BJ (cell line): ENCODE results near the gene FPGS. TPM values are rescaled to one million over a fixed set of nuclear protein-coding genes. Genes with fewer than 3 reads are reported as not detected.

Source experiments
- CTCF ChIA-PET: fragments of 350-600 bp; formaldehyde crosslinking; extraction: SDS; loops from one replicate; lab custom pipeline; 2021; ENCODE audit warnings: antibody characterized with exemption, inconsistent platforms; lab: Yijun Ruan, JAX
- POLR2A ChIA-PET: fragments of 300-600 bp; sonication (Branson Sonifier 250); formaldehyde crosslinking; extraction: SDS; loops from one replicate; lab custom pipeline; 2021; ENCODE audit warnings: antibody characterized with exemption; lab: Charles Lee
- DNase-seq: peaks from one replicate; pipeline ENCODE4 v3.0.0-alpha.2; 2011; ENCODE audit warnings: low read depth
- H3K27me3 ChIP-seq: 2 replicates; pipeline ENCODE4 v1.6.0; 2011; ENCODE audit warnings: low read length; ENCODE audit not compliant: control insufficient read depth, insufficient read depth
- H3K36me3 ChIP-seq: 2 replicates; pipeline ENCODE4 v1.5.1; 2011; ENCODE audit warnings: low read length; ENCODE audit not compliant: control insufficient read depth, insufficient read depth
- H3K4me3 ChIP-seq: 2 replicates; pipeline ENCODE4 v1.5.1; 2011; ENCODE audit warnings: low read depth, mild to moderate bottlenecking, control low read depth, low read length
- polyA plus RNA-seq: library from polyadenylated mRNA; depleted of rRNA; stranded (reverse); fragments of >200 nt; gene quantifications from 2 replicates; pipeline ENCODE4 v1.2.3, GENCODE V29; 2011
- TF ChIP-seq, protein P1 (sequence below): IDR thresholded peaks from 2 replicates; pipeline ENCODE4 v1.5.1; 2011; ENCODE audit warnings: low read depth, mild to moderate bottlenecking, control low read depth, inconsistent platforms, low read length, moderate library complexity; ENCODE audit not compliant: insufficient read depth

Gene FPGS
- polyA plus RNA-seq, 1 experiment, result 61.9 TPM

DNA sequence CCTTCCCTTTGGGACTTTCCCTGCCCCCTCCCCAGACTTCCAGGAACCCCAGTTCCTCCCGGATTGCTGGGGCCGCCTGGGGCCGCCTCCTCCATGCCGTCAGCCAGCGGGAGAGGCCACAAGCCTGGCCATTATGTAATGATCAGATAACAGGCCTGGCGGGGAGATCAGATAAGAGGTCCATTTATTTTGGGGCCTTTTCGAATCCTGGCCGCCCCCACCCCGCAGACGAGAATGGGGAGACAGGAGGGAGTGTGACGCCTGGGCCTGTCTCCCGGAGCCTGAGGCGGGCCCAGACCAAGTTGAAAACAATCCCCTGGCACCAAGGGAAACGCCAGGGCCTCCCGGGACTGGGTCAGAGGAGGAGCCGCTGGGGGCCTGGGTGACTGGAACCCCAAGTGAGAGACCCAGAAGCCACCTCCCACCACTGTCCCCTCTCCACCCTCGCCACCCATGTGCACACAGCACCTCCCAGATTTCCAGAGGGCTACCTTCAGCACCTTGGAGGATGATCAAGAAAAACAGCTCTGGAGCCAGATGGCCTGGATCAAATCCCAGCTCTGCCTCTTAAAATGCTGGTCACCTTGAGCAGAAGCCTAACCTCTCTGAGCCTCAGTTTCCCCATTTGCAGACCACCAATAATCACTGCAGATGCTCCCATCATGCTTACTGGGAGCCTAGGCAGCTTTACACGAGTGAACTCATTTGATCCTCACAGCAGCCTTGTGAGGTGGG is 43.9 kb downstream of the FPGS start:
- DNase-seq, result no peak
- POLR2A ChIA-PET, result interaction anchor here (0.6 kb wide), 1 partner anchor 37 kb away, joined by 12 read pairs; no protein-coding TSS in a partner anchor
- peaks cover 10% of the 10 kb centered on the region for H3K36me3 ChIP-seq
- CTCF ChIA-PET, result interaction anchor here (1.4 kb wide), 1 partner anchor 10 kb away, joined by 4 read pairs; no protein-coding TSS in a partner anchor
- TF ChIP-seq, protein P1, sequence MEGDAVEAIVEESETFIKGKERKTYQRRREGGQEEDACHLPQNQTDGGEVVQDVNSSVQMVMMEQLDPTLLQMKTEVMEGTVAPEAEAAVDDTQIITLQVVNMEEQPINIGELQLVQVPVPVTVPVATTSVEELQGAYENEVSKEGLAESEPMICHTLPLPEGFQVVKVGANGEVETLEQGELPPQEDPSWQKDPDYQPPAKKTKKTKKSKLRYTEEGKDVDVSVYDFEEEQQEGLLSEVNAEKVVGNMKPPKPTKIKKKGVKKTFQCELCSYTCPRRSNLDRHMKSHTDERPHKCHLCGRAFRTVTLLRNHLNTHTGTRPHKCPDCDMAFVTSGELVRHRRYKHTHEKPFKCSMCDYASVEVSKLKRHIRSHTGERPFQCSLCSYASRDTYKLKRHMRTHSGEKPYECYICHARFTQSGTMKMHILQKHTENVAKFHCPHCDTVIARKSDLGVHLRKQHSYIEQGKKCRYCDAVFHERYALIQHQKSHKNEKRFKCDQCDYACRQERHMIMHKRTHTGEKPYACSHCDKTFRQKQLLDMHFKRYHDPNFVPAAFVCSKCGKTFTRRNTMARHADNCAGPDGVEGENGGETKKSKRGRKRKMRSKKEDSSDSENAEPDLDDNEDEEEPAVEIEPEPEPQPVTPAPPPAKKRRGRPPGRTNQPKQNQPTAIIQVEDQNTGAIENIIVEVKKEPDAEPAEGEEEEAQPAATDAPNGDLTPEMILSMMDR, result no peak
- no peaks in the 10 kb centered on the region for H3K27me3 ChIP-seq
- no peak overlapping the region for H3K4me3 ChIP-seq

DNA sequence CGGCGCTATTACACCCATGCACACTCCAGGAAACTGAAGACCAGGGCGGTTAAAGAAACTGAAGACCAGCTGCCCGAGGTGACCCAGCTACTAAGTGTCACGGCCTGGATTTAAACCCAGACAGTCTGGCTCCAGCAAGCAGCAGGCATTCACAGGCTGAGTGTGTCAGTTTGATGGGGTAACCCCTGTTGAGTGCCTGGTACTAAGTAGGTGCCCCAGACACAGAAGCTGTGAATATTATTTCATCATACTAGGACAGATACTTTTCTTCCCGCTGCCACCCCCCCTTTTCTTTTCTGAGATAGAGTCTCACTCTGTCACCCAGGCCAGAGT is 44.5 kb downstream of the FPGS start:
- TF ChIP-seq, protein P1, result no peak
- peaks cover 8% of the 10 kb centered on the region for H3K36me3 ChIP-seq
- CTCF ChIA-PET, result interaction anchor here (1.4 kb wide), 1 partner anchor 10 kb away, joined by 4 read pairs; no protein-coding TSS in a partner anchor

DNA sequence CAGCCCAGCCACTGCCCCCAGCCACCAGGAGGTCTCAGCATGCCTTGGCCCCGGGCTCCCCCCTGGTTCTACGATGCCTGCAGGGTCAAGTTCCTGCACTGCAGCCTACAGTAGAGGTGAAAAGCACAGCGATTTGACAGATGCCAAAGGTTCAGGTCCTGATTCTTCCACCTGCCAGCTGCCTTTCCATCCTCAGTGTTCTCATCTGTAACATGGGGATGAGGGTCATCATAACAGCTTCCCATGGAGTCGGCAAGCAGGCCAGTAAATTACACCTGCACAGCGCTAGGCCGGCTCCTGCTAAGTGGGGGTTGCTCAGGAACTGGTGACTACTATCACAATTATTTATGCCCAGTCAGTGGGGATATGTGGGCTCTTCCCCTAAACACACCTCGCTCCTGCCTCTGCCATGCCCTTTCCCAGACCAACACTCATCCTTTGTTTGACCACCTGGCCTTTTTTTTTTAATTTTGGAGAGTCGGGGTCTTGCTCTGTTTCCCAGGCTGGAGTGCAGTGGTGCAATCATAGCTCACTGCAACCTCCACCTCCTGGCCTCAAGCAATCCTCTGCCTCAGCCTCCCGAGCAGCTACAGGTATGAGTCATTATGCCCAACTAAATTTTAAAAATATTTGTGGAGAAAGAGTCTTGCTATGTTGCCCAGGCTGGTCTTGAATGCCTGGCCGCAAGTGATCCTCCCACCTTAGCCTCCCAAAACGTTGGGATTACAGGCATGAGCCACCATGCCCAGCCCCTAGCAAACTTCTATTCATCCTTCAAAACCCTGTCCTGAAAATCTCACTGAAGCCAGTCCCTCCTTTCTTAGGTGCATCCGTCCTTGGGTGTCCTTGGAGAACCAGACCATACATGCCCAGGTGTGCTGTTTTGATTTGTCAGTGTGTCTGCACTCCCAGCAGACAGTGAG is 45.4 kb downstream of the FPGS start:
- CTCF ChIA-PET, result interaction anchor here (1.4 kb wide), 1 partner anchor 11 kb away, joined by 4 read pairs; no protein-coding TSS in a partner anchor
- no peak for DNase-seq

More for the DNA sequence above, 44.5 kb downstream of the FPGS start:
- Histone ChIP-seq H3K27me3 (no peaks in the 10 kb centered on the region), H3K4me3 (no peak overlapping the region)
- DNase-seq, result no peak
- POLR2A ChIA-PET, result interaction anchor here (0.6 kb wide), 1 partner anchor 38 kb away, joined by 12 read pairs; no protein-coding TSS in a partner anchor

DNA sequence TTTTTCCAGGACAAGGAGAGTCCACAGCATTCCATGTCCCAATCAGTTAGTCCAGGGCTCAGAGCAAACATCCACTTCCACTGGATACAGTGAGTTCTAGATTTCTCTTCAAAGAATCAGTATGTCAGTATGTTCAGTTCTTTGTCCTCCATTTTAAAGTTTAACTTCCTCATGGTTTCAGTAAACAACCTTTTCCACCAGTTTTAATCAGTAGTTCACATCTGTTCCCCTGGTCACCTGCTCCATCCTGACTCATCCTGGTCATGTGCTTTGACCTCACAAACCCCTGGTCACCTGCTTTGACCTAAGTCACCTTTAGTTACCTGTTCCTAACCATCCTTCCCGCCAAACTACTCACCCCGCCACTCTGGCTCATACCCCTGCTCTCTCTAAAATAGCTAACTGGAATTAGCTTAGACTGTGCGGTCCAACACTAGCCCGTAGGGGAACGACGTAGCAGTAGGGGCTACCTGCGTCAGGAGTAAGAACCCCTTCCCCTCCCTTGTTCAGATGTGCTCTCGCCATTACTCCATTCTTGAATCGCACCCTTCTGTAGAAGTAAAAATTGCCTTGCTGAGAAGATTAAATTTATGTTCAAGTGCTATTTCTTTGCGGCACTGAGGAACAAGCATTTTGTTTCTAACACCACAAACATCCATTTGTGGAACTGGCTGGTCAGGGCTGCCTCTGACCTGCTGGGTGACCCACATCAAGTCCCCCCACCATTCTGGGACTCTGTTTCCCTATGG is 46.2 kb downstream of the FPGS start:
- Histone ChIP-seq H3K36me3 (peaks cover 5% of the 10 kb centered on the region; the same call in 1 of the 2 replicates), H3K4me3 (no peak overlapping the region), H3K27me3 (no peaks in the 10 kb centered on the region)
- ChIA-PET CTCF (no interaction called here), POLR2A (no interaction called here)
- TF ChIP-seq, protein P1, result no peak
- DNase-seq, result no peak

More for the DNA sequence above, 45.4 kb downstream of the FPGS start:
- Histone ChIP-seq H3K27me3 (no peaks in the 10 kb centered on the region), H3K36me3 (peaks cover 5% of the 10 kb centered on the region; the same call in 1 of the 2 replicates), H3K4me3 (no peak overlapping the region)
- TF ChIP-seq, protein P1, result no peak
- POLR2A ChIA-PET, result no interaction called here
